ENCODE results near the gene INPP5A.

Gene INPP5A

DNA sequence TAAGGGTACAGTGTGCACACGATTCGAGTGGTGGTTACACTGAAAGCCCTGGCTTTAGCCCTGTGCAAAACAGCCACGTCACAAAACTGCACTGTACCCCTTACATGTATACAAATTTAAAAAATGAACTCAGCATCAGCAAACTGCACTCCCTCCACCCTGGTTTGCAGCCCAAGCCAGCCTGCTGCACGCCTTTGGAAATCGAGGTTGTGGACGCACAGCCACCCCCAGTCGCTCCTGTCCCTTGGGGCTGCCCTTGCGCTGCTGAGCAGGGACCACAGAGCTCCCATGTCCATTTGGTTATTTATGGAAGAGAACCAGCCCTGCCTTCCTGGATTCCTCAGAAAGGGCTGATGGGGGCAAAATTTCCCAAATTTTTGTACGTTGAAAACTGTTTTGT, 98.8 kb downstream of the INPP5A start:
- no peak for DNase-seq

- DNase-seq, result peak; percentile 51
Observed at GRCh38 chr10:132637477-132638129, 100.0 kb downstream of the INPP5A start.

- no peak for DNase-seq
Observed at GRCh38 chr10:132638130-132638515, 100.5 kb downstream of the INPP5A start.

GRCh38 chr10:132639470-132639869, 101.9 kb downstream of the INPP5A start:
- no peak for DNase-seq

GRCh38 chr10:132640326-132641125, 102.9 kb downstream of the INPP5A start:
- DNase-seq, result no peak

DNA sequence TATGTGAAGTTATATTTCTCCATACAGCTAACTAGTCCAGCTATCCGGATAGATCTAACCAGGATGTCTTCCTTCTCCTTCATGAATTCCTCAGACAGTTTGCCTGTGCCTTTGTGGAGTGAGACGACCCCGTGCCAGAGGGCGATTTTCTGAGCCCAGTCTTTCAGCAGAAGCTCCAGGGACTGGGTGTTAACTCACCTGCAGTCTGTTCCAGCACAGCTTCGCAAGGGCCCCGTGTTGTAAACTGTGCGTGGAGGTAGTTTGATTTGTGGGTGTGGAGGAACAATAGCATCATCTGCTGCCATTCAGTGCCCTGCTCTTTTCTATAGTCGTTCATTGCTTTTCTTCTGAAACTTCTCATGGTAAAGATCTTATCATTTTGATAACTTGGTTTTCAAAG, 103.8 kb downstream of the INPP5A start:
- no peak for DNase-seq

DNA sequence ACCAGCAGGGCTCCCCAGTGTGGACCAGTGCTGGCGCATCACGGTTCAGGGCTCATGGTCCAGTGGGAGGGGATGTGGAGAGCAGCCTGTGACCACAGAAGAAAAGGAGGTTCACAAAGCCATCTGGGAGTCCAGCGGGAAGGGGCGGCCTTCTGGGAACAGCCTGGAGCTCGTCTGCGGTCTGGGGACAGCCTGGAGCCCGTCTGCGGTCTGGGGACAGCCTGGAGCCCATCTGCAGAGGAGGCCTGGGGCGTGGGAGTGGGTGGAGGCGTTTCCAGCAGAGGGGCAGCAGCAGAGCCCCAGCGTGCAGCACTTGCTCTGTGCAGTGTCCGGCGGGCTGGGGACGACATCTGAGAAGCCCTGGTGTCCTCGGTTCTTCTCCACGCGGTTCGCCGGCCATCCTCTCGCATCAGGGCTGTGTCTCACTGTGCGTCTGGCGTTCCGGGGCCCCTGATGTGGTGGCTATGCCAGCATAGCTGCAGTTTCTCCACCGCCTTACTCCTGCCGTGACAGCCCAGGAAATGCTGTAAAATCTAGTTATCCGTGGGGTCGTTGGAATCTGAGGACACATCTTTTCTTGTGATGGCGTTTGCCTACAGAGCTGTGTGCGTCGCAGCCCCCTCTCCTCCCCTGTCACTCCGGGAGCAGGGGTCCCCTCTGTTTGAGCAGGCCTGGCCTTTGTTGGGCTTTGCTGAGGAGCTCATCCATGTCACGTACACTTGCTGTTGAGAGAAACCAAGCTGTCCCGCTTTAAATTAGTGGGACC, 104.6 kb downstream of the INPP5A start:
- DNase-seq, result no peak

- DNase-seq, result no peak
Observed at GRCh38 chr10:132642732-132643008, 105.1 kb downstream of the INPP5A start.

DNA sequence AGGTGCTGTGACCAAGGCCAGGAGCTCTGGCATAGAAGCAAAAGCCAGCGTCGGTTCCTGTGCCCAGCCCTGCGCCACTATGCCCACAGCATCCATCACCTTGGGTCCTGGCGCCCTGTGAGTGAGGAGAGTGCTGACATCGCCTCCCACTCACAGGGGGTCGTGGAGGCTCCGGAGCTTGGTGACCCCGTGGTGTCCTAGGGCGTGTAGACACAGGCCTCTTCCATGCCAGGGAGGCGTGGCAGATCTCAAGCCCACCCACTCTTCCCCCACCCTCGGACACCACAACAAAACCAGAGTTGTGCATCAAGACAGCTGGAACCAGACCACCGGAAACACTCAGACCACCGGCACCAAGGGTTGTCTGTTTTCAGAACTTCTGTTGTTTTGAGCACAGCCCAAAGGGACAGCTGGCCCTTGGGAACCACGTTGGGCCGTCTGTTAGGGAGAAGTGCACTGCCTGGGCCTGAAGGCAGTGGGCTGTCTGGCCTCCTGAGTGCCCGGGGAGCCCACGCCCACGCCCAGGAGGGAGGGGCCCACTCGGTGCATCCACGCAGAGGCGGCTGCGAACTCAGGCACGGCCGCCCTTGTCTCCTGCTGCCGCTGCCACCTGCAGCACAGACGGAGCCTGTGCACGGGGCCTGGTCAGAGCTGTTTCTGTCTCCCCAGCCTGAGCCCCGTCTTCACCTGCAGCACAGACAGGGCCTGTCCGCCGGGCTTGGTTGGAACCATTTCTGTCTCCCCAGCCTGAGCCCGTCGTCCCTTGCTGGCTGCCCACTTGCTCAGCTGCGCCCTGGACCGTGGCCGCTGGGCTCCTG, 106.3 kb downstream of the INPP5A start:
- no peak for DNase-seq

- DNase-seq, result no peak
Observed at GRCh38 chr10:132644527-132645246, 107.1 kb downstream of the INPP5A start.

DNA sequence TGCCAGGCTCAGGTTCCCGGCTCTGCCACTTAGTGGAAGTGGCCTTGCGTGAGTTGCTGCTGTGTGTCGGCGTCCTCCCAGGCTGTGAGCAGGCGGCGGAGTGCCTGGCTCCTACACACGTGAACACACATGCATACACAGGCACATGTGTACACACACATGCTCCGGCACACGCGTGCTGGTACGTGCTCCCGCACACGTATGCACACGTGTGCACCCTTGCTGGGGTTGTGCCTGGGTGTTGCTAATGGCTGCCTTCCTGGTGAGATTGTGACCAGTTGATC, 107.6 kb downstream of the INPP5A start:
- DNase-seq, result no peak

- DNase-seq, result no peak
Observed at GRCh38 chr10:132645630-132646442, 108.2 kb downstream of the INPP5A start.

DNA sequence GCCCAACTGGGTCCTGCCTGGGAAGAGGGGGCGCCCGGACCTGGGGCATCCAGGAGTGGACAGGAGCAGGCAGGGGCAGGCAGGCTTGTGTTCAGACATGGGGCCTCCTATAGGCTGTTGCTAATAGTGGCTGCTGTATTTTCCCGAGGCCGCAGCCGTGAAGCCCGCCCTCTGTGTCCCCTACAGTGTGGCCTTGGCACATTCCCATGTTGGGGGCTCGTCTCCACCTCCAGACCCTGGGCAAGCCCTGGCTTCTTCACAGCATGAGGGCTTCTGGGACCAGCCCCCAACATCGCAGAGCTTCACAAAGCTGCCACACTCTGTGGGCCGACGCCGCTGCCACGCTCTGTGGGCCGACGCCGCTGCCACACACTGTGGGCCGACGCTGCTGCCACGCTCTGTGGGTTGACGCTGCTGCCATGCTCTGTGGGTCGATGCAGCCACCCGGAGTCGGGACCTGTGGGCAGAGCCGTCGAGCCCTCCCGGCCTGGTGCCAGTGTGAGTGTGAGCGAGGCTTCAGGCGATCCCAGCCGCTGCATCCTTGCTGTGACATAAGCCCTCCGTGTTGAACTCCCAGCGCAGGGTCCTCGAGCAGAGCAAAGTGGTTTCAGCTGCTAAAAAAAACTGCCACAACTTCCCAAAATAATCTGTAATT, 109.0 kb downstream of the INPP5A start:
- DNase-seq, result no peak

DNA sequence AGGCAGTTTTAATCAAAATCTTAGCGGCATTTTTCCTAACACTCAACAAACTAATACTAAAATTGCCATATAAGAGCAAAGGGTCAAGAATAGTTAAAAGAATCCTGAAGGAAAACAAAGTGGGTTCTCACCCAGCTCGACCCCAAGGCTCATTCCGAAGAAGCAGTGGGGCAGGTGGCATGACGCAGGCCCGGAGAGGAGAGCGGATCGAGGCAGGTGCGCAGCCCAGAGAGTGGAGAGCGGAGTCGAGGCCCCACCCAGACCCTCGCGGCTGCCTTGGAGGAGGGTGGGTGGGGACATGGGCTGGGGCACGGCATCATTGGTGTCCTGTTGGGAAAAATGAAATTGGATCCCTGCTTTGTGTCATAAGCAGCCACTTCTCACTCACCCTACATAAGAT, 109.8 kb downstream of the INPP5A start:
- no peak for DNase-seq

- no peak for DNase-seq
Observed at GRCh38 chr10:132648072-132648850, 110.7 kb downstream of the INPP5A start.

DNA sequence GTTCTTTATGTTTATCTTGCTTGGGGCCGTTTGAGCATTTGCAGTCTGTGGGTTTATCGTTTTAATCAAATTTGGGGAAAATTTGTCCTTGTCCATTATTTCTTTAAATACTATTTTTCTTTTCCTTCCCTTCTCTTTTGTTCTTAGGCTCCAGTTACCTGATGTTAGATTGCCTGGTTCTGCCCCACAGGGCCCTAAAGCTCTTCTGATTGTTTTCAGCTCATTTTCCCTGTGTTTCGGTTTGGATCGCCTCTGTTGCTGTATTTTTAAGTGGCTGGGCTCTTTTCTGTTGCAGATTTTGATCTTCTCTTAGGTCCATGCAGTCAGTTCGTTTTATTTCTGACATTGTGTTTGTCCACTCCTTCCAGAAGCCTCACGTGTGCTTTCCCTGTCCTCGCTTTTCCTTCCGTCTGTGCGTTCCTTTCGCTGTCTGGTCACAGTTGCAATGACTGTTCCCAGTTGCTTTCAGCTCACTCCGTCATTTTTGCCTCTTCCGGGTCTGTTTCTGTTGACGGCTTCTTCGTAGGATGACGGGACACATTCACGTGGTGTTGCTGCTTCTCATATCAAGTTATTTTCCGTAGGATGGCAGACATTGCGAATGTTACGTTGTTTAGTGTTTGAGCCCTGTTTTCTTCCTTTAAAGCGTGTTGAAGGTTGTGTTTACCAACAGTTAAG, 111.4 kb downstream of the INPP5A start:
- DNase-seq, result no peak

DNA sequence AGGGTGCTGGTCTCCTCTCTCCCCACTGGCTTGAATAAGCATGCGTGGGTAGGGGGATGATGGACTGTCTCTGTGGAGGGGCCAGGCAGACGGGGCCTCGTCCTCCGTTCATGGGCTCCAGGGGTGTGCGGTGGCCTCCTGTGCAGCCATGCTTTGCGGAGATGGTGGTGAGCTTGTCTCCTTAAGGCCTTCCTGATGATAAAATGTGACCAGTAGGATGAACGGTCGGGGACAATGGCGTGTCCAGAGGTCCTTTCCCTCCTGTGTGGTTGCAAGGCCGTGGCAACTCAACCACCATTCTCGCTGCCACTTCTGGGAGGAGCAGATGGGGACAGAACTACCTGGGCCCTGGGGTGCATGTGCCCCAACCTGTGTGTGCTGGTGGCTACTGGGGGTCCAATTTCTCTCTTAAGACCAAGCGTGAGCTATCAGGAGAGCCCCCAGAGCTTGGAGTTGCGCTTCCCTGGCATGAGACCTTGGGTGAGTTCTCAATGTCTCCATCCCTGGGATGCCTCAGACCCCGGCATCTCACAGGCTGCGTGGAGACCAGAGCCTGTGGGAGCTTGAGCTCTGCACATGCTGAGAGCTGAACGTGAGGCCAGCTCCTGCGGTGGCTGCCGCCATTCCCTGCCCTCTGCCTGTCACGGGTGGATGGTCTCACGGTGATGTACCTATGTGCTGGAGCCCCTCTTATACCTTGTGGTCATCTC, 112.2 kb downstream of the INPP5A start:
- DNase-seq, result no peak

DNA sequence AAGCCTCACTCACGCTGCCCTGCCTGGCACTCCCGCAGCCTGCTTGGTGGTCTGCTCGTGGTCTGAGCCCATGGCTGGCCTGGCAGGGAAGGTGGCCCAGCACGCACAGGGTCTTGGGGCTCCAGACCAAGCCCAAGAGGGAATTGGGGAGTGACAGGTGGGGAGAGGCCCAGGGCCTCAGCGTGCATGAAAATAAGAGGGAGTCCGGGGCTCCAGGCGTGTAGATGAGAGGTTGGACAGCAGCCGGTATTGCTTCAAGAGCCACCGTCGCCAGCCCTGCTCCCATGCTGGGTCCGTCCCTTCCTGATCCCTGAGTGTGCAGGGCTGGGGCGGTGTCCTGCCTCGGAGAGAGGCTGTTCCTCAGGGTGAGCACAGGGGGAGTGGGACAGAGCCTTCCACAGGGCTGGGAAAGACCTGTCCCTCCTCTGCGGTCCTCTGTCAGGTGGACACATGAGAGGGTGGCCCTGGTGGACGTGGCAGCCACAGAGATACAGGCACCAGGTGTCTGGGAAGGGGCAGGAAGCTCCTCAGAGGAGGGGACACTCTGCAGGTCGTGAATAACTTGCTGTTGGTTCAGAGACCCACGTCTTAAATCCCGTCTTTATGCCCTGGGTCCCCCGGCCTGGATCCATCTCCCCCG, 113.1 kb downstream of the INPP5A start:
- no peak for DNase-seq
